ENCODE data around the gene FHIT.

- TF ChIP-seq YY1 (IDR thresholded peaks at IDR 0.05; ENCODE audit: insufficient read depth, insufficient read length) = no peak
- TF ChIP-seq SUZ12 (IDR thresholded peaks at IDR 0.05; ENCODE audit: extremely low read depth, insufficient read depth, insufficient read length) = no peak
- no peak for TF ChIP-seq ZNF274 (IDR thresholded peaks at IDR 0.05; ENCODE audit: low read depth, low read length)
Measured at GRCh38 chr3:61093364-61093763, 157.9 kb downstream of the FHIT start.
